GM12878 (cell line): ENCODE results near the gene PRR5L. TPM values are rescaled to one million over a fixed set of nuclear protein-coding genes. Genes with fewer than 3 reads are reported as not detected.

Experiments
- ATAC-seq: fragments of 200-7000 bp; cut with Tn5 transposase; 3 replicates; pipeline ENCODE4 v1.9.1; 2020; ENCODE audit warnings: mild to moderate bottlenecking, moderate library complexity
- BruUV-seq: library from RNA; stranded (reverse); fragments of 400-500 nt; replicated peaks from 2 replicates; lab custom pipeline; 2021; lab: Mats Ljungman, UMichigan
- CTCF ChIA-PET: fragments of 300-600 bp; sonication (Branson Sonifier 250); formaldehyde crosslinking; extraction: SDS; loops from one replicate; lab custom pipeline; 2021; ENCODE audit warnings: inconsistent platforms; lab: Yijun Ruan, JAX
- POLR2A ChIA-PET: fragments of 350-600 bp; formaldehyde crosslinking; extraction: SDS; loops from one replicate; lab custom pipeline; 2021; ENCODE audit warnings: inconsistent platforms; lab: Charles Lee
- RAD21 ChIA-PET: fragments of 300-600 bp; sonication (Branson Sonifier 250); formaldehyde crosslinking; loops from one replicate; lab custom pipeline; 2023; ENCODE audit warnings: antibody characterized with exemption; ENCODE audit not compliant: unreplicated experiment; lab: Charles Lee
- SMC1A ChIA-PET: fragments of 300-600 bp; sonication (Branson Sonifier 250); formaldehyde crosslinking; loops from one replicate; lab custom pipeline; 2023; ENCODE audit not compliant: unreplicated experiment, uncharacterized antibody; lab: Charles Lee
- DNase-seq: peaks from one replicate; pipeline ENCODE4 v3.0.0-alpha.2; 2011; ENCODE audit warnings: low read depth, low spot score
- FAIRE-seq: peaks from 3 replicates; lab custom pipeline; 2011; peaks lifted over from hg19 to GRCh38; lab: Jason Lieb, UNC
- H2AFZ ChIP-seq: 2 replicates; pipeline ENCODE4 v1.6.0; 2011; ENCODE audit warnings: low read depth, low read length, control low read depth; ENCODE audit not compliant: control insufficient read depth
- H3K27ac ChIP-seq: 2 replicates; pipeline ENCODE4 v1.5.1; 2011; ENCODE audit warnings: control low read depth; ENCODE audit not compliant: control insufficient read depth, insufficient read depth
- H3K27me3 ChIP-seq, 2 experiments: replicated peaks in 1 of 2; 2 replicates each; pipeline versions ENCODE4 v1.6.0 to v1.6.1; 2011; ENCODE audit warnings: low read length in 1 of 2; ENCODE audit not compliant: control insufficient read depth in 2 of 2, insufficient read depth in 2 of 2
- H3K36me3 ChIP-seq, 2 experiments: 2 replicates each; pipeline ENCODE4 v1.5.1; 2011; ENCODE audit warnings: low read length in 1 of 2; ENCODE audit not compliant: control insufficient read depth in 2 of 2, insufficient read depth in 2 of 2
- H3K4me1 ChIP-seq: 2 replicates; pipeline ENCODE4 v1.6.1; 2011; ENCODE audit warnings: mild to moderate bottlenecking, low read length, moderate library complexity, mixed read lengths; ENCODE audit not compliant: control insufficient read depth, insufficient read depth
- H3K4me2 ChIP-seq: 2 replicates; pipeline ENCODE4 v1.6.0; 2011; ENCODE audit warnings: control low read depth; ENCODE audit not compliant: control insufficient read depth, insufficient read depth
- H3K4me3 ChIP-seq: fragments of 200-600 bp; sonication (generic); 2 replicates; pipeline ENCODE4 v1.5.1; 2016
- H3K79me2 ChIP-seq: 2 replicates; pipeline ENCODE4 v1.6.0; 2011; ENCODE audit warnings: low read length; ENCODE audit not compliant: control insufficient read depth, insufficient read depth
- H3K9ac ChIP-seq: 2 replicates; pipeline ENCODE4 v1.8.0; 2011; ENCODE audit warnings: low read length, control low read depth, mixed read lengths; ENCODE audit not compliant: control insufficient read depth, insufficient read depth
- H3K9me3 ChIP-seq: replicated peaks from 3 replicates; pipeline ENCODE4 v1.5.1; 2011; ENCODE audit warnings: mild to moderate bottlenecking, low read length; ENCODE audit not compliant: control insufficient read depth, insufficient read depth
- H4K20me1 ChIP-seq: 2 replicates; pipeline ENCODE4 v1.6.0; 2011; ENCODE audit not compliant: control insufficient read depth, insufficient read depth
- CTCF ChIP-seq, 3 experiments: IDR thresholded peaks in 2 of 3; conservative IDR thresholded peaks in 1 of 3; 2 replicates each; pipeline ENCODE4 v1.5.1; 2011; ENCODE audit warnings: low read depth in 3 of 3, low read length in 3 of 3, mild to moderate bottlenecking in 3 of 3, control low read depth in 2 of 3, moderate library complexity in 2 of 3, inconsistent platforms in 1 of 3, mixed read lengths in 1 of 3; ENCODE audit not compliant: control insufficient read depth in 2 of 3, insufficient read depth in 1 of 3; ENCODE audit errors: extremely low read depth in 1 of 3
- KLF5 ChIP-seq: fragments of 450-650 bp; IDR thresholded peaks from 2 replicates; pipeline ENCODE4 v1.6.1; 2014; ENCODE audit warnings: mild to moderate bottlenecking; ENCODE audit not compliant: partially characterized antibody
- MAX ChIP-seq: IDR thresholded peaks from 2 replicates; pipeline ENCODE4 v1.6.1; 2012; ENCODE audit warnings: low read depth, low read length, improper control_type of control experiment
- NKRF ChIP-seq: fragments of 450-650 bp; conservative IDR thresholded peaks from 2 replicates; pipeline ENCODE4 v1.6.1; 2017; ENCODE audit warnings: mild to moderate bottlenecking, moderate library complexity
- POU2F2 ChIP-seq: IDR thresholded peaks from 3 replicates; pipeline ENCODE4 v1.6.1; 2011; ENCODE audit warnings: low read depth, mild to moderate bottlenecking, low read length, borderline replicate concordance
- RAD21 ChIP-seq: IDR thresholded peaks from 2 replicates; pipeline ENCODE4 v1.6.1; 2011; ENCODE audit warnings: mild to moderate bottlenecking, low read depth, low read length, moderate library complexity; ENCODE audit not compliant: insufficient read depth
- SMC3 ChIP-seq: IDR thresholded peaks from 2 replicates; pipeline ENCODE4 v1.6.1; 2011; ENCODE audit warnings: low read length, improper control_type of control experiment, borderline replicate concordance
- SUPT20H ChIP-seq: IDR thresholded peaks from 2 replicates; pipeline ENCODE4 v1.6.1; 2011; ENCODE audit warnings: low read depth, mild to moderate bottlenecking, low read length, moderate library complexity, borderline replicate concordance; ENCODE audit not compliant: control insufficient read depth
- ZBED1 ChIP-seq: IDR thresholded peaks from 2 replicates; pipeline ENCODE4 v1.6.1; 2016; ENCODE audit warnings: borderline replicate concordance
- WGBS: methylation state at CpG from one replicate; pipeline ENCODE4 v1.1.6; 2016; ENCODE audit warnings: low lambda C conversion rate; ENCODE audit not compliant: insufficient replicate concordance, insufficient coverage; ENCODE audit errors: missing lambda C conversion rate; 5-methylcytosine and 5-hydroxymethylcytosine counted together
- in situ Hi-C: fragments of 300-500 bp; cut with MboI; formaldehyde crosslinking; loops from 9 replicates; pipeline ENCODE4 v1.14.3; 2018; ENCODE audit warnings: mixed read lengths
- intact Hi-C: fragments of 100-400 bp; cut with micrococcal nuclease; formaldehyde crosslinking; loops from one replicate; pipeline ENCODE4 v1.14.2; 2022; ENCODE audit not compliant: unreplicated experiment
- polyA plus RNA-seq, 11 experiments: library from polyadenylated mRNA; depleted of rRNA in 4 of 11; unstranded in 6 of 11; stranded (reverse) in 5 of 11; fragments of >200 nt; fragmentation: Nextera tagmentation in 4 of 11; fragmentation: Illumina TruSeq in 1 of 11; extraction: Ambion mirVana in 4 of 11; extraction: Trizol in 1 of 11; gene quantifications; 1 replicate in 1 of 11; 2 replicates in 10 of 11; pipeline versions ENCODE4 v1.2.1 to v1.2.3, GENCODE V29; 2011 to 2016; ENCODE audit warnings: inconsistent platforms in 2 of 11, missing spikeins in 2 of 11, low read depth in 1 of 11
- total RNA-seq, 4 experiments: library from RNA; depleted of rRNA in 3 of 4; stranded (reverse); fragments of >200 nt in 3 of 4; fragmentation: Illumina TruSeq in 1 of 4; extraction: Trizol in 1 of 4; gene quantifications; 2 replicates each; pipeline versions ENCODE4 v1.2.1 to v1.2.3, GENCODE V29; 2013 to 2021

The PRR5L gene
- total and polyA plus RNA-seq, 10 of the 15 experiments (the other 5 are each of a cell fraction or from before 2014, with no cell fraction given): 0.11 to 4.2 (median 0.67) TPM; not detected in 1

GRCh38 chr11:36450110-36450572 lies 154.1 kb downstream of the PRR5L start:
- no peaks in the 10 kb centered on the region for H3K9me3 ChIP-seq
- no peak overlapping the region for H3K9ac ChIP-seq
- no TSS peak for BruUV-seq
- TF ChIP-seq NKRF (no peak), POU2F2 (peak; percentile 77; the same call in 2 of the 3 replicates), KLF5 (no peak), RAD21 (no peak), SUPT20H (no peak), SMC3 (peak; percentile 2; the same call in 1 of the 2 replicates), CTCF (IDR thresholded peaks at IDR 0.05 in 2 of 3, conservative IDR thresholded peaks at IDR 0.05 in 1 of 3; ENCODE audit: control insufficient read depth in 2 of 3, extremely low read depth in 1 of 3, insufficient read depth in 1 of 3, low read depth in 3 of 3, low read length in 3 of 3) (no peak), MAX (no peak), ZBED1 (no peak)
- FAIRE-seq (no peak), ATAC-seq (peak; percentile 84), DNase-seq (no peak)
- in situ Hi-C loops: no loop called here
- no peaks in the 10 kb centered on the region for H4K20me1 ChIP-seq
- intact Hi-C loops: no loop called here
- H3K79me2 ChIP-seq: no peaks in the 10 kb centered on the region
- no peaks in the 10 kb centered on the region for H3K27me3 ChIP-seq
- CTCF ChIA-PET: interaction anchor here (0.8 to 1.9 kb wide), 3 partner anchors 18 to 154 kb away, joined by 3 to 5 read pairs (median 5); partner anchors contain the start of gene PRR5L
- WGBS: 29% methylated on average over 3 of the region's 3 CpGs
- no peaks in the 10 kb centered on the region for H3K36me3 ChIP-seq
- POLR2A ChIA-PET: no interaction called here
- H3K4me2 ChIP-seq: peak overlapping the region; percentile 80
- SMC1A ChIA-PET: interaction anchor here (0.9 to 1.3 kb wide), 2 partner anchors 28 to 182 kb away, joined by 3 to 4 read pairs; no protein-coding TSS in a partner anchor
- H3K4me1 ChIP-seq: peaks cover 12% of the 10 kb centered on the region
- RAD21 ChIA-PET: interaction anchor here (0.9 kb wide), 1 partner anchor 43 kb away, joined by 5 read pairs; no protein-coding TSS in a partner anchor
- no peak overlapping the region; the same call in 1 of the 2 replicates for H3K27ac ChIP-seq
- H2AFZ ChIP-seq: peak overlapping the region; percentile 89
- H3K4me3 ChIP-seq: no peak overlapping the region
